HCT116 (cell line): ENCODE measurements around the gene ADGRL3. TPM values are rescaled to one million over a fixed set of nuclear protein-coding genes. Genes with fewer than 3 reads are reported as not detected.

ENCODE experiments used
- ATAC-seq: fragments of 200-7000 bp; cut with Tn5 transposase; 2 replicates; pipeline ENCODE4 v1.9.1; 2020; ENCODE audit warnings: mild to moderate bottlenecking, moderate library complexity
- BruUV-seq: library from RNA; stranded (reverse); fragments of 400-500 nt; replicated peaks from 2 replicates; lab custom pipeline; 2021; lab: Mats Ljungman, UMichigan
- CTCF ChIA-PET: fragments of 300-600 bp; sonication (Branson Sonifier 250); formaldehyde crosslinking; loops from one replicate; lab custom pipeline; 2021; ENCODE audit warnings: antibody characterized with exemption; lab: Charles Lee
- POLR2A ChIA-PET: fragments of 300-600, 350-600 bp; sonication (Branson Sonifier 250); formaldehyde crosslinking; loops from one replicate; lab custom pipeline; 2021; ENCODE audit warnings: antibody characterized with exemption; lab: Charles Lee
- RAD21 ChIA-PET, 2 experiments: fragments of 300-600 bp; sonication (Branson Sonifier 250); formaldehyde crosslinking; loops; one replicate each; lab custom pipeline; 2023; ENCODE audit warnings: low total read pairs in 2 of 2; ENCODE audit not compliant: uncharacterized antibody in 2 of 2, unreplicated experiment in 2 of 2, low non-redundant PET in 1 of 2; lab: Charles Lee
- DNase-seq: peaks from one replicate; pipeline ENCODE4 v3.0.0-alpha.2; 2010; ENCODE audit warnings: low read depth, low spot score
- H2AFZ ChIP-seq: fragments of 200-600 bp; shearing (Covaris generic), sonication (generic); 2 replicates; pipeline ENCODE4 v1.6.1; 2017; ENCODE audit warnings: low read depth, mixed run types, mixed read lengths, antibody characterized with exemption, low read length; ENCODE audit not compliant: poor library complexity, severe bottlenecking
- H3K27ac ChIP-seq: 2 replicates; pipeline ENCODE4 v1.5.1; 2012; ENCODE audit warnings: low read depth, low read length
- H3K27me3 ChIP-seq: fragments of 200-600 bp; sonication (generic); 2 replicates; pipeline ENCODE4 v1.6.1; 2016; ENCODE audit warnings: mixed run types, low read length, mixed read lengths; ENCODE audit not compliant: insufficient read depth
- H3K36me3 ChIP-seq, 2 experiments: fragments of 200-500 bp in 1 of 2; fragments of 200-600 bp in 1 of 2; sonication (Bioruptor generic) in 1 of 2; sonication (generic) in 1 of 2; 2 replicates each; pipeline versions ENCODE4 v1.5.1 to v1.6.1; 2014 to 2016; ENCODE audit warnings: low read length in 2 of 2, inconsistent platforms in 1 of 2, mixed read lengths in 1 of 2, mixed run types in 1 of 2; ENCODE audit not compliant: insufficient read depth in 2 of 2, control insufficient read depth in 1 of 2
- H3K4me1 ChIP-seq, 2 experiments: fragments of 200-600 bp in 1 of 2; sonication (generic) in 1 of 2; 2 replicates each; pipeline versions ENCODE4 v1.5.1 to v1.6.1; 2012 to 2017; ENCODE audit warnings: low read length in 2 of 2, inconsistent platforms in 1 of 2, mild to moderate bottlenecking in 1 of 2, mixed read lengths in 1 of 2, mixed run types in 1 of 2, moderate library complexity in 1 of 2; ENCODE audit not compliant: insufficient read depth in 2 of 2, control insufficient read depth in 1 of 2
- H3K4me2 ChIP-seq: fragments of 200-600 bp; sonication (generic); 2 replicates; pipeline ENCODE4 v1.6.1; 2017; ENCODE audit warnings: mixed run types, low read length, mixed read lengths
- H3K4me3 ChIP-seq, 2 experiments: fragments of 200-600 bp in 1 of 2; sonication (generic) in 1 of 2; replicated peaks in 1 of 2; 2 replicates each; pipeline ENCODE4 v1.5.1; 2011 to 2016; ENCODE audit warnings: low read length in 2 of 2, control low read depth in 1 of 2, low read depth in 1 of 2, mild to moderate bottlenecking in 1 of 2, mixed read lengths in 1 of 2, mixed run types in 1 of 2
- H3K79me2 ChIP-seq: fragments of 200-600 bp; sonication (generic); 2 replicates; pipeline ENCODE4 v1.6.1; 2017; ENCODE audit warnings: mild to moderate bottlenecking, mixed run types, low read length, moderate library complexity, mixed read lengths; ENCODE audit not compliant: insufficient read depth
- H3K9ac ChIP-seq: fragments of 200-600 bp; sonication (generic); 2 replicates; pipeline ENCODE4 v1.6.1; 2016; ENCODE audit warnings: low read length, mixed read lengths
- H3K9me2 ChIP-seq: fragments of 200-600 bp; sonication (generic), shearing (Covaris generic); 2 replicates; pipeline ENCODE4 v1.6.1; 2017; ENCODE audit warnings: mixed run types, mild to moderate bottlenecking, moderate library complexity; ENCODE audit not compliant: insufficient read depth
- H3K9me3 ChIP-seq, 2 experiments: fragments of 200-500 bp in 1 of 2; fragments of 200-600 bp in 1 of 2; sonication (Bioruptor generic) in 1 of 2; sonication (generic) in 1 of 2; 2 replicates each; pipeline ENCODE4 v1.6.1; 2014 to 2017; ENCODE audit warnings: low read length in 2 of 2, mixed read lengths in 2 of 2, inconsistent platforms in 1 of 2, low read depth in 1 of 2, mild to moderate bottlenecking in 1 of 2, mixed run types in 1 of 2, moderate library complexity in 1 of 2; ENCODE audit not compliant: control insufficient read depth in 1 of 2, insufficient read depth in 1 of 2
- H4K20me1 ChIP-seq: fragments of 200-600 bp; sonication (generic), shearing (Covaris generic); 2 replicates; pipeline ENCODE4 v1.6.1; 2017; ENCODE audit warnings: mixed run types, mild to moderate bottlenecking, moderate library complexity; ENCODE audit not compliant: insufficient read depth
- CBX3 ChIP-seq: IDR thresholded peaks from 2 replicates; pipeline ENCODE4 v1.6.1; 2012; ENCODE audit warnings: low read depth
- CEBPB ChIP-seq: IDR thresholded peaks from 2 replicates; pipeline ENCODE4 v1.6.1; 2012; ENCODE audit warnings: low read depth
- EGR1 ChIP-seq: IDR thresholded peaks from 2 replicates; pipeline ENCODE4 v1.6.1; 2012; ENCODE audit warnings: low read depth
- EZH2 ChIP-seq: fragments of 200-600 bp; sonication (generic); IDR thresholded peaks from 2 replicates; pipeline ENCODE4 v1.6.1; 2017; ENCODE audit warnings: antibody characterized with exemption, mixed run types
- JUND ChIP-seq: IDR thresholded peaks from 2 replicates; pipeline ENCODE4 v1.6.1; 2012
- POLR2A ChIP-seq: IDR thresholded peaks from 2 replicates; pipeline ENCODE4 v1.7.0; 2011; ENCODE audit warnings: borderline replicate concordance; ENCODE audit not compliant: insufficient read depth, insufficient read length; ENCODE audit errors: extremely low read depth
- POLR2AphosphoS5 ChIP-seq: IDR thresholded peaks from 2 replicates; pipeline ENCODE4 v1.6.1; 2011; ENCODE audit warnings: mild to moderate bottlenecking, low read depth, low read length, moderate library complexity
- RAD21 ChIP-seq: IDR thresholded peaks from 2 replicates; pipeline ENCODE4 v1.6.1; 2012; ENCODE audit warnings: low read depth, mild to moderate bottlenecking
- SIN3A ChIP-seq: IDR thresholded peaks from 2 replicates; pipeline ENCODE4 v1.6.1; 2012; ENCODE audit warnings: low read depth
- SRF ChIP-seq: IDR thresholded peaks from 2 replicates; pipeline ENCODE4 v1.6.1; 2012; ENCODE audit warnings: low read depth
- TCF7L2 ChIP-seq: IDR thresholded peaks from 2 replicates; pipeline ENCODE4 v1.7.0; 2011; ENCODE audit warnings: borderline replicate concordance, inconsistent platforms; ENCODE audit not compliant: insufficient read depth, insufficient read length; ENCODE audit errors: extremely low read depth
- YY1 ChIP-seq: IDR thresholded peaks from 2 replicates; pipeline ENCODE4 v1.6.1; 2011; ENCODE audit warnings: low read length, low read depth, moderate library complexity, mild to moderate bottlenecking; ENCODE audit not compliant: insufficient replicate concordance; ENCODE audit errors: extremely low read depth
- ZFX ChIP-seq: fragments of 450-650 bp; IDR thresholded peaks from 2 replicates; pipeline ENCODE4 v1.6.1; 2017
- ZNF274 ChIP-seq: fragments of 200-500 bp; sonication (Bioruptor generic); IDR thresholded peaks from 2 replicates; pipeline ENCODE4 v1.6.1; 2014; ENCODE audit warnings: mild to moderate bottlenecking, low read depth, low read length, inconsistent platforms
- intact Hi-C: fragments of 100-400 bp; cut with micrococcal nuclease; formaldehyde crosslinking; loops from 2 replicates; pipeline ENCODE4 v1.10.0; 2022
- total RNA-seq: library from RNA; stranded (reverse); gene quantifications from one replicate; pipeline ENCODE4 v1.2.1, GENCODE V29; 2021; ENCODE audit not compliant: unreplicated experiment
- TF ChIP-seq, protein P1 (sequence below): IDR thresholded peaks from 2 replicates; pipeline ENCODE4 v1.6.1; 2012
- TF ChIP-seq, protein P2 (sequence below), 3 experiments: fragments of 200-600 bp in 1 of 3; sonication (generic) in 1 of 3; IDR thresholded peaks in 2 of 3; conservative IDR thresholded peaks in 1 of 3; 2 replicates each; pipeline ENCODE4 v1.5.1; 2012 to 2017; ENCODE audit warnings: low read depth in 2 of 3, low read length in 2 of 3, antibody characterized with exemption in 1 of 3, borderline replicate concordance in 1 of 3, control low read depth in 1 of 3, mild to moderate bottlenecking in 1 of 3, mixed read lengths in 1 of 3, mixed run types in 1 of 3, moderate library complexity in 1 of 3; ENCODE audit not compliant: insufficient read depth in 1 of 3
- TF ChIP-seq, protein P3 (sequence below): IDR thresholded peaks from 2 replicates; pipeline ENCODE4 v1.6.1; 2011; ENCODE audit warnings: mild to moderate bottlenecking, low read length, moderate library complexity; ENCODE audit not compliant: insufficient replicate concordance; ENCODE audit errors: extremely low read depth

ADGRL3 gene
- total RNA-seq, 1 experiment from 2014 or later = not detected

DNA sequence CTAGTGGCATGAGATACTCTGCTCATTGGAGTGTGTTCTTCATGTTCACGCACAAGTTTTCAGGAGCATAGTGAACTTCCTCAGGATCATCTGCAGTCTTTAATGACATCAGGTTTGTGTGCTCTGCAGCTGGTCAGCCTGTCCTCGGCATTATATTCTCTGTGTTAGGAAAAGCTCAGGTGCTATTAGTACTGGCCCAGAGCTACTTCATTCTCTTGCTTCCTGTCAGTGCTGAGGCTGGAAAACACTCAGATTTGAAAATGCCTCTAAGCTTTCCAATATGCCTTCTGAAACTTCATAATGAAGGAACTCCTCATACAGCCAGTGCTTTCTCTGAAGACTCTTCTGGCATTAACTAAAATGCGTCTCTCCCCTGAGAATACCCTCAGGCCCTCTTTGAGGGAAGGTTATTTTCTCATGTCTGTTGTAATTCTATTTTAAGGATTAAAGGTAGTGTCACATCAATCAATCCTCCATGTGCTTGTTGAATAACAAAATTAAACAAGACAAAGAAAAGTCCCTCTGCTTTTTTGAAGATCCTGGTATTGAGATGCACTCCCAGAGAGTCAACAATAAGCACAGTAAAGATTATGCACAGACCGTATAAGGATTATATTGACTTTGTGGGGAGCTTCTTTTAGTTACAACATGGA is 666.4 kb downstream of the ADGRL3 start:
- ChIA-PET RAD21 (no interaction called here), POLR2A (no interaction called here)
- no peak for ATAC-seq

DNA sequence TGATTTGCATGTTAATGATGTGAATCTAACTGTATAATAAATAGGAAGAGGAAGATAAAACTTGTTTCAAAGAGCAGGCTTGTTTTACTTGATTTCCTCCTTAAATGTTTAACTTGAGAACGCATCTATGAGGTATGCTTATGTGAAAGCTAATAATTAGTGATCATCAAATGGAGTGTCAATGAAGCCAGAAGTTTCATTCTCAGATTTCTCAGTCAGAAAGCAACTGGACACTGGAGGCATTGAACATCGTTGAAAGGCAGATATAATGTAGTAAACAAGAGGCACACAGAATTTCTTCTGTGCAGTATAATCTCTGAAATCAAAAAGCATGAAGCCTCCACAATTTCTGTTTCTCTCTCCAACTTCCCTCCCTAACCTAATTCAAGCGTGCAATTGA is 672.9 kb downstream of the ADGRL3 start:
- BruUV-seq = no TSS peak
- TF ChIP-seq YY1 = no peak
- TF ChIP-seq JUND = no peak
- no peak for TF ChIP-seq POLR2AphosphoS5
- TF ChIP-seq, protein P1, sequence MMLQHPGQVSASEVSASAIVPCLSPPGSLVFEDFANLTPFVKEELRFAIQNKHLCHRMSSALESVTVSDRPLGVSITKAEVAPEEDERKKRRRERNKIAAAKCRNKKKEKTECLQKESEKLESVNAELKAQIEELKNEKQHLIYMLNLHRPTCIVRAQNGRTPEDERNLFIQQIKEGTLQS = no peak
- no peak for TF ChIP-seq SRF
- TF ChIP-seq ZFX = no peak
- TF ChIP-seq RAD21 = no peak
- no peak for TF ChIP-seq POLR2A
- no peak for TF ChIP-seq CBX3
- TF ChIP-seq ZNF274 = no peak
- TF ChIP-seq EGR1 = no peak
- TF ChIP-seq, protein P2, sequence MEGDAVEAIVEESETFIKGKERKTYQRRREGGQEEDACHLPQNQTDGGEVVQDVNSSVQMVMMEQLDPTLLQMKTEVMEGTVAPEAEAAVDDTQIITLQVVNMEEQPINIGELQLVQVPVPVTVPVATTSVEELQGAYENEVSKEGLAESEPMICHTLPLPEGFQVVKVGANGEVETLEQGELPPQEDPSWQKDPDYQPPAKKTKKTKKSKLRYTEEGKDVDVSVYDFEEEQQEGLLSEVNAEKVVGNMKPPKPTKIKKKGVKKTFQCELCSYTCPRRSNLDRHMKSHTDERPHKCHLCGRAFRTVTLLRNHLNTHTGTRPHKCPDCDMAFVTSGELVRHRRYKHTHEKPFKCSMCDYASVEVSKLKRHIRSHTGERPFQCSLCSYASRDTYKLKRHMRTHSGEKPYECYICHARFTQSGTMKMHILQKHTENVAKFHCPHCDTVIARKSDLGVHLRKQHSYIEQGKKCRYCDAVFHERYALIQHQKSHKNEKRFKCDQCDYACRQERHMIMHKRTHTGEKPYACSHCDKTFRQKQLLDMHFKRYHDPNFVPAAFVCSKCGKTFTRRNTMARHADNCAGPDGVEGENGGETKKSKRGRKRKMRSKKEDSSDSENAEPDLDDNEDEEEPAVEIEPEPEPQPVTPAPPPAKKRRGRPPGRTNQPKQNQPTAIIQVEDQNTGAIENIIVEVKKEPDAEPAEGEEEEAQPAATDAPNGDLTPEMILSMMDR (IDR thresholded peaks at IDR 0.05 in 2 of 3, conservative IDR thresholded peaks at IDR 0.05 in 1 of 3; ENCODE audit: borderline replicate concordance in 1 of 3, insufficient read depth in 1 of 3, low read depth in 2 of 3, low read length in 2 of 3) = no peak

More for the DNA sequence above, 666.4 kb downstream of the ADGRL3 start:
- Histone ChIP-seq H4K20me1 (no peaks in the 10 kb centered on the region), H3K27me3 (no peaks in the 10 kb centered on the region), H3K79me2 (no peaks in the 10 kb centered on the region), H3K4me1 (no peaks in the 10 kb centered on the region), H3K27ac (no peak overlapping the region), H2AFZ (no peak overlapping the region), H3K36me3 (no peaks in the 10 kb centered on the region), H3K9me3 (peaks cover 9 to 21% of the 10 kb centered on the region in 2 experiments; a peak in 2 of 4 replicates), H3K4me3 (no peak overlapping the region), H3K9ac (no peak overlapping the region), H3K4me2 (no peak overlapping the region), H3K9me2 (no peaks in the 10 kb centered on the region)
- no TSS peak for BruUV-seq
- TF ChIP-seq, protein P1 = no peak
- TF ChIP-seq, protein P3, sequence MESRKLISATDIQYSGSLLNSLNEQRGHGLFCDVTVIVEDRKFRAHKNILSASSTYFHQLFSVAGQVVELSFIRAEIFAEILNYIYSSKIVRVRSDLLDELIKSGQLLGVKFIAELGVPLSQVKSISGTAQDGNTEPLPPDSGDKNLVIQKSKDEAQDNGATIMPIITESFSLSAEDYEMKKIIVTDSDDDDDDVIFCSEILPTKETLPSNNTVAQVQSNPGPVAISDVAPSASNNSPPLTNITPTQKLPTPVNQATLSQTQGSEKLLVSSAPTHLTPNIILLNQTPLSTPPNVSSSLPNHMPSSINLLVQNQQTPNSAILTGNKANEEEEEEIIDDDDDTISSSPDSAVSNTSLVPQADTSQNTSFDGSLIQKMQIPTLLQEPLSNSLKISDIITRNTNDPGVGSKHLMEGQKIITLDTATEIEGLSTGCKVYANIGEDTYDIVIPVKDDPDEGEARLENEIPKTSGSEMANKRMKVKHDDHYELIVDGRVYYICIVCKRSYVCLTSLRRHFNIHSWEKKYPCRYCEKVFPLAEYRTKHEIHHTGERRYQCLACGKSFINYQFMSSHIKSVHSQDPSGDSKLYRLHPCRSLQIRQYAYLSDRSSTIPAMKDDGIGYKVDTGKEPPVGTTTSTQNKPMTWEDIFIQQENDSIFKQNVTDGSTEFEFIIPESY = no peak
- no peak for TF ChIP-seq TCF7L2
- no peak for TF ChIP-seq CEBPB
- TF ChIP-seq POLR2A = no peak
- TF ChIP-seq EZH2 = no peak
- no peak for TF ChIP-seq SIN3A
- CTCF ChIA-PET = no interaction called here
- intact Hi-C loops = no loop called here
- DNase-seq = no peak

More for the DNA sequence above, 672.9 kb downstream of the ADGRL3 start:
- Histone ChIP-seq H4K20me1 (no peaks in the 10 kb centered on the region), H3K4me2 (no peak overlapping the region), H3K27ac (no peak overlapping the region), H3K9me3 (peaks cover 5 to 17% of the 10 kb centered on the region in 2 experiments; a peak in 2 of 4 replicates), H3K9me2 (no peaks in the 10 kb centered on the region), H3K79me2 (no peaks in the 10 kb centered on the region), H2AFZ (no peak overlapping the region), H3K4me3 (no peak overlapping the region), H3K4me1 (no peaks in the 10 kb centered on the region), H3K36me3 (no peaks in the 10 kb centered on the region), H3K27me3 (no peaks in the 10 kb centered on the region), H3K9ac (no peak overlapping the region)
- ChIA-PET POLR2A (no interaction called here), RAD21 (no interaction called here), CTCF (no interaction called here)
- intact Hi-C loops = no loop called here
- DNase-seq (no peak), ATAC-seq (no peak)
